ENCODE data around the gene TNPO1.

Gene TNPO1

GRCh38 chr5:72888595-72888994 is 72.1 kb downstream of the TNPO1 start:
- H3K27ac ChIP-seq (ENCODE audit: low read length), result no peak overlapping the region
- H3K4me2 ChIP-seq (ENCODE audit: insufficient read depth, low read length), result no peak overlapping the region
- H3K79me2 ChIP-seq (ENCODE audit: insufficient read depth, low read length), result peaks cover 15% of the 10 kb centered on the region
- no peaks in the 10 kb centered on the region for H3K27me3 ChIP-seq (ENCODE audit: insufficient read depth, low read length, poor library complexity)
- peaks cover 96% of the 10 kb centered on the region for H3K36me3 ChIP-seq (ENCODE audit: insufficient read depth, low read length)
- no peak overlapping the region for H3K9ac ChIP-seq (ENCODE audit: low read depth, low read length)
- no peaks in the 10 kb centered on the region for H3K4me1 ChIP-seq (ENCODE audit: insufficient read depth, low read length)
- TF ChIP-seq EZH2 (IDR thresholded peaks at IDR 0.05; ENCODE audit: borderline replicate concordance, low read depth, low read length, severe bottlenecking), result no peak
- DNase-seq (no peak), ATAC-seq (ENCODE audit: insufficient read depth, low read depth) (no peak)
- H3K4me3 ChIP-seq (ENCODE audit: low read depth in 1 of 2, low read length in 2 of 2), result no peak overlapping the region
- H4K20me1 ChIP-seq (ENCODE audit: insufficient read depth, low read length), result peaks cover 13% of the 10 kb centered on the region; the same call in 1 of the 2 replicates
- H2AFZ ChIP-seq (ENCODE audit: low read depth, low read length), result no peak overlapping the region
- no peaks in the 10 kb centered on the region for H3K9me3 ChIP-seq (ENCODE audit: insufficient read depth, low read length, severe bottlenecking)

GRCh38 chr5:72889324-72889723 is 72.9 kb downstream of the TNPO1 start:
- Histone ChIP-seq H3K9ac (ENCODE audit: low read depth, low read length) (no peak overlapping the region), H3K9me3 (ENCODE audit: insufficient read depth, low read length, severe bottlenecking) (no peaks in the 10 kb centered on the region), H3K36me3 (ENCODE audit: insufficient read depth, low read length) (peaks cover 97% of the 10 kb centered on the region), H3K4me3 (ENCODE audit: low read depth in 1 of 2, low read length in 2 of 2) (no peak overlapping the region), H3K27me3 (ENCODE audit: insufficient read depth, low read length, poor library complexity) (no peaks in the 10 kb centered on the region), H3K4me1 (ENCODE audit: insufficient read depth, low read length) (no peaks in the 10 kb centered on the region), H3K4me2 (ENCODE audit: insufficient read depth, low read length) (no peak overlapping the region), H2AFZ (ENCODE audit: low read depth, low read length) (no peak overlapping the region), H4K20me1 (ENCODE audit: insufficient read depth, low read length) (peaks cover 13% of the 10 kb centered on the region; the same call in 1 of the 2 replicates), H3K79me2 (ENCODE audit: insufficient read depth, low read length) (peaks cover 10% of the 10 kb centered on the region), H3K27ac (ENCODE audit: low read length) (no peak overlapping the region)
- no peak for DNase-seq
- no peak for ATAC-seq (ENCODE audit: insufficient read depth, low read depth)
- no peak for TF ChIP-seq EZH2 (IDR thresholded peaks at IDR 0.05; ENCODE audit: borderline replicate concordance, low read depth, low read length, severe bottlenecking)
- no peak for TF ChIP-seq CTCF (IDR thresholded peaks at IDR 0.05; ENCODE audit: borderline replicate concordance, extremely low read depth, low read length, poor library complexity, severe bottlenecking)

- Histone ChIP-seq H3K27ac (ENCODE audit: low read length) (no peak overlapping the region), H3K9ac (ENCODE audit: low read depth, low read length) (no peak overlapping the region), H2AFZ (ENCODE audit: low read depth, low read length) (no peak overlapping the region), H3K4me1 (ENCODE audit: insufficient read depth, low read length) (no peaks in the 10 kb centered on the region), H3K79me2 (ENCODE audit: insufficient read depth, low read length) (no peaks in the 10 kb centered on the region), H3K9me3 (ENCODE audit: insufficient read depth, low read length, severe bottlenecking) (no peaks in the 10 kb centered on the region), H3K36me3 (ENCODE audit: insufficient read depth, low read length) (peaks cover 94% of the 10 kb centered on the region), H4K20me1 (ENCODE audit: insufficient read depth, low read length) (peaks cover 3% of the 10 kb centered on the region; the same call in 1 of the 2 replicates), H3K4me3 (ENCODE audit: low read depth in 1 of 2, low read length in 2 of 2) (no peak overlapping the region), H3K4me2 (ENCODE audit: insufficient read depth, low read length) (no peak overlapping the region), H3K27me3 (ENCODE audit: insufficient read depth, low read length, poor library complexity) (no peaks in the 10 kb centered on the region)
- TF ChIP-seq EZH2 (IDR thresholded peaks at IDR 0.05; ENCODE audit: borderline replicate concordance, low read depth, low read length, severe bottlenecking) (no peak), CTCF (IDR thresholded peaks at IDR 0.05; ENCODE audit: borderline replicate concordance, extremely low read depth, low read length, poor library complexity, severe bottlenecking) (no peak)
- DNase-seq, result no peak
- ATAC-seq (ENCODE audit: insufficient read depth, low read depth), result no peak
Observed at GRCh38 chr5:72892846-72893245, 76.4 kb downstream of the TNPO1 start.

GRCh38 chr5:72895758-72896157 is 79.3 kb downstream of the TNPO1 start:
- ATAC-seq (ENCODE audit: insufficient read depth, low read depth) (no peak), DNase-seq (no peak)
- Histone ChIP-seq H3K9me3 (ENCODE audit: insufficient read depth, low read length, severe bottlenecking) (no peaks in the 10 kb centered on the region), H4K20me1 (ENCODE audit: insufficient read depth, low read length) (peaks cover 6% of the 10 kb centered on the region; the same call in 1 of the 2 replicates), H3K4me1 (ENCODE audit: insufficient read depth, low read length) (no peaks in the 10 kb centered on the region), H3K27ac (ENCODE audit: low read length) (no peak overlapping the region), H3K4me2 (ENCODE audit: insufficient read depth, low read length) (no peak overlapping the region), H3K79me2 (ENCODE audit: insufficient read depth, low read length) (no peaks in the 10 kb centered on the region), H3K9ac (ENCODE audit: low read depth, low read length) (no peak overlapping the region), H3K36me3 (ENCODE audit: insufficient read depth, low read length) (peaks cover 94% of the 10 kb centered on the region), H3K4me3 (ENCODE audit: low read depth in 1 of 2, low read length in 2 of 2) (no peak overlapping the region), H3K27me3 (ENCODE audit: insufficient read depth, low read length, poor library complexity) (no peaks in the 10 kb centered on the region), H2AFZ (ENCODE audit: low read depth, low read length) (no peak overlapping the region)
- TF ChIP-seq CTCF (IDR thresholded peaks at IDR 0.05; ENCODE audit: borderline replicate concordance, extremely low read depth, low read length, poor library complexity, severe bottlenecking) (no peak), EZH2 (IDR thresholded peaks at IDR 0.05; ENCODE audit: borderline replicate concordance, low read depth, low read length, severe bottlenecking) (no peak)

Data from DND-41 (cell line).